NCI-H345 treated with DMSO at 0.1 percent for 48 hours (cell line): ENCODE results near the gene ADPRH.
"Not testable (repeated sequence)": the region's sequence is repeated elsewhere in the genome, so short reads cannot be mapped to it uniquely, and the experiment has no call there.

ENCODE experiments used
- DNase-seq: peaks from one replicate; lab custom pipeline; 2025; ENCODE audit not compliant: unreplicated experiment; lab: John Stamatoyannopoulos, UW

Gene ADPRH

DNA sequence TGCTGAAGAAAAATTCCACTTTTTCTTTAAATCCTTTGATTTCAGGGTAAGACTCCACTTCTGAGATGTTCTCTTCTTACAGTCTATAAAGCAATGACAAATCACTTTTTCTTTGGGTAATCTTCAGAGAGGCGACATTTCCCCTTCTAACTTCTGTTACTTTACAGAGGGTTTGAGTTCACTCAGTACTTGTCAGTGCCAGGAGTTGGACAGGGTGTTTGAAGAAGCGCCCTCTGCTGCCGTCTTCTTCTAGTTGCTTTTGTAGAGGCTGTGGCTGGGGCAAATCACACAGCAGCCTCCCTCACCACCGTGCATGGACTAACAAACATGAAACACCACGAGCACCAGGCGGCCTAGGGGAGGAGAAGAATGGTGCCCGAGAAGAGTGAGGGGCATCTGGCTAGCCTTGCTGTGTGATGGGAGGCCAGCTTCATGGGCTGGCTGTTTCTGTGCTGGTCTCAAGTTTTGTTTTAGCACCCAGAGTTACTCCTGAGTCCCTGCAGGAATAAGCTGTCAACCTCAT, 19.8 kb upstream of the ADPRH start, which contains the start of gene CD80:
CD80 (minus strand) TSS at position 174 of the 523 bp plus-strand sequence. CDS start 1,886 bp downstream, outside the sequence.
- no peak for DNase-seq

DNA sequence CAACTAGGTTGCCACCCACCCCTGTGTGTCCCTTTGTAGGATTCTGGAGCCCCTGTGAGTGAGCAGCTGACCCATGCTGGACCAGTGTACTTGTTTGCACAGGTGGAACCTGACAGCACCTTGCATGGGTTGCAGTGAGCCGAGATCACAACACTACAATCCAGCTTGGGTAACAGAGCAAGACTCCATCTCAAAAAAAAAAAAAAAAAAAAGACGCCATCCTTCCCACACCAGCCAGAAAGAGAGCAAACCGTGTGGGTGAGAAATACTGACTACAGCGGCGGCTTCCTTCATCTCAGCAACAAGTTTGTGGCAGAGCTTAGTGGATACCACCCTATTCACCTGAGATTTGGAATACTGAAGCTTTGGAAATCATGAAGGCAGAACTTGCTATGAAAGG, 19.1 kb upstream of the ADPRH start:
- DNase-seq: no peak

DNA sequence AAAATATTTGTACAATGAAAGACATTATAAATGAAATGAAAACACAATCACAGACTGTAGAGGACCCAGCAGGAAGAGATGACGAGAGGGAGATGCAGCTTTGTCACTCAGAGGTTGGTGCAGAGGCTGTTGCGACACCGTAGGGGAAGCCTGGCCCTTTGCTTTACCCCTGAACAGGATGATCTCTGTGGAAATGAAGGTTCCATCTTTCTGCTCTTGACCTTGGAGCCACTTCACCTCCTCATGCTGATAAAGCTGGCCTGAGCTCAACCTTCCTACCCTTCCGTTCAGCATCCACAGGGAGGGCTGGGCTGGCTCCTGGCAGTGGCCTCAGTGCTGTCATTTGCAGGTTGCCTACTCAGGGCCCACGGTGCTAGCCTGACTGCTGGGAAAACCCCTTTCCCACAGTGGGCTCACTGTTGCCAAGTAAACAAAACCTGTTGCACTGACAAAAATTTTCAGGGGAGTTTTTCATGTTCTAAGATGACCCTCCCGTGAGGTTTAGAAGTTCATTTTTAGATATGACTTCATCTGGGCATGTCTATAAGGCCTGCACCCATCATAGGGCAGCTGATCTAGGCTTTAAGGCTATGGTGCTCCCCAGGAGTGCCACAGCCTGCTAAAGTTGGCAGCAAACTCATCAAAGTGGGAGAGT, 16.9 kb upstream of the ADPRH start:
- no peak for DNase-seq

DNA sequence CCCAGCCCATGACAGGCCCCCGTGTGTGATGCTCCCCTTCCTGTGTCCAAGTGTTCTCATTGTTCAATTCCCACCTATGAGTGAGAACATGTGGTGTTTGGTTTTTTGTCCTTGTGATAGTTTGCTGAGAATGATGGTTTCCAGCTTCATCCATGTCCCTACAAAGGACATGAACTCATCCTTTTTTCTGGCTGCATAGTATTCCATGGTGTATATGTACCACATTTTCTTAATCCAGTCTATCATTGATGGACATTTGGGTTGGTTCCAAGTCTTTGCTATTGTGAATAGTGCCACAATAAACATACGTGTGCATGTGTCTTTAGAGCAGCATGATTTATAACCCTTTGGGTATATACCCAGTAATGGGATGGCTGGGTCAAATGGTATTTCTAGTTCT, 16.0 kb upstream of the ADPRH start:
- not testable (repeated sequence) for DNase-seq

GRCh38 chr3:119569156-119569555, 10.1 kb upstream of the ADPRH start:
- no peak for DNase-seq

DNA sequence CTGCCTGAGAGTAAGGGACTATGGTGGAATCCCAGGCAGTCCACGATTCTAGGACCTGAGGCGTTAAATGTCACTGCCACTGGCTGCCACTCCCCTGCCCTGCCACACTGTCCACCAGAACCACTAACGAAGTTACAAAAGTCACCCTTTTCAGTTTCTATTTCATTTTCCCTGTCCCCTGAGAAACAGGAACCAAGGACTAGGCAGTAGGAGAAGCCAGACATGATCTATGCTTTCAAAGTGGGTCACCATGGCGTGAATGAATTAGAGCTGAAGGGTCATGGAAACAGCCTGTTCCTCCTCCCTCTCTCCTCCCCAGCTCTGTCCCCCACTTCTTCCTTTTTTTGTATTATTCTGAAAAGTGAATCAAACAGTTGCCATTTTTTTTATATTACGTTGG, 9.1 kb upstream of the ADPRH start:
- no peak for DNase-seq

GRCh38 chr3:119571230-119571629, 8.1 kb upstream of the ADPRH start:
- no peak for DNase-seq

DNA sequence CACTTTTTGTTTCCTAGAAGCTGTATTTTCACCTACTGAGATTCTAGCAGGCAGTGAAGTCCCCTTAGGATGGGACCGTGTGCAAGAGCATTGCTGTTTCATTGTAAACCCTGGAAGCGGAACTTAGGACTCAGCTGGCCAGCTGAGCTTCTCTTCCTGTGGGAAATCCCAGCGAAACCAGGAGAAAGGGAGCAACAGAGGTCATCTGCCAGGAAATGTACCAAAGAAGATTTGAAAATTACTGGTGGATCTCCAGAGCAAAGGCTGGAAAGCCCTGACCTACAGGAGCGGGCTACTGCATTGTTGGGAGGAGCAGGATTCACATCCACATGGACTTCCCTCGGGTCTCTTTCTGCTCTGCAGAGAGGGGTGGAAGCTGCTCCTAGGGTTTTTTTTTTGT, 7.6 kb upstream of the ADPRH start:
- no peak for DNase-seq

- DNase-seq: no peak
These were observed 3.8 kb upstream of the ADPRH start for GRCh38 chr3:119575507-119575906.

DNA sequence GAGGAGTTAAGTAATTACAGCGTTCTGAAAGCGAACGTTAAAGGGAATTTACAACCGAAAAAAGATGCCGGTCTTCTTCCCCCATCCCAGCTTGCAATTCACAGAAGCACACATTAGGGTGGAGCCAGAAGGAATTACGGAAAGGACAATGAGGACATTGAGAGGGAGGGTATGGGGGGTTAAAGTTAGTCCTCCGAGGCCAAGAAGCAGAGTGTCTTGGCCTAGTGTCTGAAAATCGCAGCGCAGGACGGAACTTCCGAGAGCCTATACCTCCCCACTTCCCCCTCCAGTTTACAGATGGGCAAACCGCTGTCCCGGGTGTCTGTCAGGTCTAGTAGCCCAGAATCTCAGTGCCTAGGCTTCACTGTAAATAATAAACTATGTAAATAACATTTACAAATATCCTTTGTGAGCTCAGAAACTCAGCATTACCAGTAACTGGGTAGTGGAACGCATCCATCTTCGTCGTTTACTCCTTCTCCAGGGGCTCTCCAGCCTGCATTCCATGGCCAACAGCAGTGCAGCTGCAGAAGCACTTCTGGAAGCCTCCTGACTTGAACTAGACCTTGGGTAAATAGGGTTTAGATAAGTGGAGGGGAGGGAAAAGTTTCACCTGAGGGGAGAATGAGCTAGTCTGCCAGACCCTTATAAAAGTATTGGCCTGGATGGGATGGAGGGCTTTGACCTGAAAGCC, 922 bp downstream of the ADPRH start:
- no peak for DNase-seq

DNA sequence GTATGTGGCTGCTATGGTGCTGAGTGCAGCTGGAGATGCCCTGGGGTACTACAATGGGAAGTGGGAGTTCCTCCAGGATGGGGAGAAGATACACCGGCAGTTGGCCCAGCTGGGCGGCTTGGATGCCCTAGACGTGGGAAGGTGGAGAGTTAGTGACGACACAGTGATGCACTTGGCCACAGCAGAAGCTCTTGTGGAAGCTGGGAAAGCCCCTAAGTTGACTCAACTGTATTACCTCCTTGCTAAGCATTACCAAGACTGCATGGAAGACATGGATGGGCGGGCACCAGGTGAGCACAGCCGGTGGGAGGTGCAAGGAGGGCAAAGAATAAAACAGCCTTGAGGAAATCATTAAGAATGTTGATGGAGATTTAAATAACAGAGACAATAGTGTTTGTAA, 2.9 kb downstream of the ADPRH start:
- no peak for DNase-seq

DNA sequence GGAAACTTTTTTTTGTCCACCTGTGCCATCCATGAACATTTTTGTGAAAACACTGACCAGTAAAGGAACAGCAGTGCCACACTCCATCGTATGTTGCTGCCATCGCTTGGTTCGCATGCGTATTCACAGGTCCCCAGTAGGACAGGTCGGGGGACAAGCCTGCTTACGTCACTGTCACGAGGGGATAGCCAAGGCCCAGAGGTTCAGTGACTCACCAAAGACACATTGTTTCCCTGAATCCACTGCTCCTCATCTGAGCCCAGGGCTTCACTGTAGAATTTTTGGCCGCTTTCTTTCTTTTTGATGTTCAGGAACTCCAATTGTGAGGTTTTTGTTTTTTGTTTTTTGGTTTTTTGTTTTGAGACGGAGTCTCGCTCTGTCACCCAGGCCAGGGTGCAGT, 5.9 kb downstream of the ADPRH start:
- no peak for DNase-seq

- DNase-seq: no peak
These were observed 6.7 kb downstream of the ADPRH start for GRCh38 chr3:119585856-119586570.

GRCh38 chr3:119586733-119587172, 7.5 kb downstream of the ADPRH start:
- no peak for DNase-seq

GRCh38 chr3:119588112-119588511, 8.8 kb downstream of the ADPRH start:
- DNase-seq: no peak

GRCh38 chr3:119589102-119589773, 9.9 kb downstream of the ADPRH start:
- no peak for DNase-seq

DNA sequence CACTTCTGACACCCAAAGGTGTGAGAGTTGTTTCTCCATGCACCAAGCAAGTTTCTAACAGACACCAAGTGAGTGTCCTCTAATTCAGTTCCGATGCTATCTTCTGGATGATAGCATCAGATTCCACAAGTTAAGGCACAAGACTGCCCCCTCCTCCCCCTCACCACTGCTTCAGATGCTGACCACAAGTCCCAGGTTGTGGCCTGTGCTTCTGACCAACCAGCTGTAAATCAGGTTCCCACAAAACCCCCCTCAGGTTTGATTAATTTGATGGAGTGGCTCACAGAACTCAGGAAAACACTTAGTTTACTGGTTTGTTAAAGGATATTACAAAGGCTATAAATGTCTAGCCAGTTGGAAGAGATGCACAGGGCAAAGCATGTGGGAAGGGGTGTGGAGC, 11.4 kb downstream of the ADPRH start:
- DNase-seq: no peak

- DNase-seq: no peak
These were observed 13.6 kb downstream of the ADPRH start for GRCh38 chr3:119592861-119593260.

GRCh38 chr3:119594066-119594465, 14.8 kb downstream of the ADPRH start:
- no peak for DNase-seq

DNA sequence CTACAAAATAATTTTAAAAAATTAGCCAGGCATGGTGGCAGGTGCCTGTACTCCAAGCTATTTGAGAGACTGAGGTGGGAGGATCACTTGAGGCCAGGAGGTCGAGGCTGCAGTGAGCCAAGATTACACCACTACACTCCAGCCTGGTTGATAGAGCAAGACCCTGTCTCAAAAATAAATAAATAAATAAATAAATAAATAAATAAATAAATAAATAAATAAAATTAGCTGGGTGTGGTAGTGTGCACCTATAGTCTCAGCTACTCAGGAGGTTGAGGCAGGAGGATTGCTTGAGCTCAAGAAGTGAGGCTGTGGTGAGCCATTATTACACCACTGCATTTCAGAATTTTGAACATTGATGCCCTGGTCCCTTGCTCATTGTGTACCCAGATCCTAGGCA, 15.6 kb downstream of the ADPRH start:
- not testable (repeated sequence) for DNase-seq

GRCh38 chr3:119595639-119596334, 16.5 kb downstream of the ADPRH start:
- DNase-seq: no peak
